ENCODE data around the gene GHITM.
A peak's percentile ranks its signal among the peaks of the same experiment; 100 is the strongest.
"Not testable (repeated sequence)": the region's sequence is repeated elsewhere in the genome, so short reads cannot be mapped to it uniquely, and the experiment has no call there.

Gene GHITM

GRCh38 chr10:84139126-84140035 lies at the start of gene GHITM:
Gene GHITM, plus strand, starts transcription at chr10:84139509. Its CDS starts 1,992 bp downstream, at chr10:84141501.
- peak; percentile 73 for DNase-seq

GRCh38 chr10:84095811-84096497 lies 43.4 kb upstream of the GHITM start:
- DNase-seq: no peak

- DNase-seq: no peak
These were observed 41.4 kb upstream of the GHITM start for GRCh38 chr10:84097787-84098353.

GRCh38 chr10:84098667-84099066 lies 40.6 kb upstream of the GHITM start:
- no peak for DNase-seq

- DNase-seq: no peak
These were observed 38.3 kb upstream of the GHITM start for GRCh38 chr10:84101042-84101441.

GRCh38 chr10:84108797-84109196 lies 30.5 kb upstream of the GHITM start:
- DNase-seq: no peak

- not testable (repeated sequence) for DNase-seq
These were observed 29.5 kb upstream of the GHITM start for GRCh38 chr10:84109772-84110171.

- DNase-seq: not testable (repeated sequence)
These were observed 25.8 kb upstream of the GHITM start for GRCh38 chr10:84113468-84113867.

GRCh38 chr10:84114088-84114667 lies 25.1 kb upstream of the GHITM start:
- no peak for DNase-seq

- DNase-seq: not testable (repeated sequence)
These were observed 22.1 kb upstream of the GHITM start for GRCh38 chr10:84117204-84117603.

- DNase-seq: no peak
These were observed 21.5 kb upstream of the GHITM start for GRCh38 chr10:84117686-84118394.

GRCh38 chr10:84118395-84119006 lies 20.8 kb upstream of the GHITM start:
- no peak for DNase-seq

- DNase-seq: no peak
These were observed 15.9 kb upstream of the GHITM start for GRCh38 chr10:84123362-84123761.

GRCh38 chr10:84125910-84126784 lies 13.2 kb upstream of the GHITM start:
- DNase-seq: not testable (repeated sequence)

- DNase-seq: no peak
These were observed 12.5 kb upstream of the GHITM start for GRCh38 chr10:84126785-84127167.

- DNase-seq: no peak
These were observed 3.5 kb upstream of the GHITM start for GRCh38 chr10:84135836-84136235.

GRCh38 chr10:84137811-84138210 lies 1.5 kb upstream of the GHITM start:
- DNase-seq: no peak

- no peak for DNase-seq
These were observed 707 bp upstream of the GHITM start for GRCh38 chr10:84138478-84139125.

- DNase-seq: no peak
These were observed 699 bp downstream of the GHITM start for GRCh38 chr10:84140036-84140379.

- DNase-seq: no peak
These were observed 8.0 kb downstream of the GHITM start for GRCh38 chr10:84147347-84147746.
